ENCODE measurements around the gene CHRNA9. TPM values are rescaled to one million over a fixed set of nuclear protein-coding genes. Genes with fewer than 3 reads are reported as not detected.

The CHRNA9 gene
- total RNA-seq, 1 donor from 2014 or later: not detected

- Mint-ChIP-seq H3K4me3 (ENCODE audit: unreplicated experiment) (no peak overlapping the region), H3K9me3 (ENCODE audit: unreplicated experiment) (peaks cover 2% of the 10 kb centered on the region), H3K27ac (ENCODE audit: unreplicated experiment) (no peak overlapping the region), H3K27me3 (ENCODE audit: unreplicated experiment) (peaks cover 2% of the 10 kb centered on the region), H3K4me1 (ENCODE audit: unreplicated experiment) (no peaks in the 10 kb centered on the region), H3K36me3 (ENCODE audit: unreplicated experiment) (no peaks in the 10 kb centered on the region)
- TF ChIP-seq CTCF (IDR thresholded peaks at IDR 0.05): no peak
- no peak for DNase-seq (ENCODE audit: extremely low spot score, unreplicated experiment)
Observed at GRCh38 chr4:40355131-40355530, 20.0 kb downstream of the CHRNA9 start.

GRCh38 chr4:40357738-40358137 is 22.6 kb downstream of the CHRNA9 start:
- no peak for DNase-seq (ENCODE audit: extremely low spot score, unreplicated experiment)
- H3K36me3 Mint-ChIP-seq (ENCODE audit: unreplicated experiment): no peaks in the 10 kb centered on the region

DNA sequence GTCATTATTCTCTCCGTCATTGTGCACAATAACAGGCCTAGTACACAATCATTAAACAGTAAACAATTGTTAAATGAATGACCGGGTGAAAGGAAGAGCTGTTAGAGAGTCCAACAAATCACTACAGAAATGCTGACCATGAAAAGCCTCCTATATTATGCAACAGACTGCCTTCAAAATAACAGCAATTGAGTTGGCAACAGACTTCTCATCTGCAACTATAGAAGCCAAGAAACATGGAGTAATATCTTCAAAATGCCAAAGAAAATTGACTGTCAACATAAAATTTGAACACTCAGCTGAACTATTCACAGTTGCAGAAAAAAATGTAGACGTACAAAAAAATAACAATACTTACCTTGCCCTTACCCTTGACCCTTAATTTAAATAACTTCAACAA is 26.2 kb downstream of the CHRNA9 start:
- H3K36me3 Mint-ChIP-seq (ENCODE audit: unreplicated experiment): no peaks in the 10 kb centered on the region
- no peak for DNase-seq (ENCODE audit: extremely low spot score, unreplicated experiment)
- no peaks in the 10 kb centered on the region for H3K27me3 Mint-ChIP-seq (ENCODE audit: unreplicated experiment)
- no peaks in the 10 kb centered on the region for H3K4me1 Mint-ChIP-seq (ENCODE audit: unreplicated experiment)
- TF ChIP-seq CTCF (IDR thresholded peaks at IDR 0.05): no peak
- peaks cover 14% of the 10 kb centered on the region for H3K9me3 Mint-ChIP-seq (ENCODE audit: unreplicated experiment)
- H3K4me3 Mint-ChIP-seq (ENCODE audit: unreplicated experiment): no peak overlapping the region
- H3K27ac Mint-ChIP-seq (ENCODE audit: unreplicated experiment): no peak overlapping the region

More at GRCh38 chr4:40357738-40358137, 22.6 kb downstream of the CHRNA9 start:
- Mint-ChIP-seq H3K27me3 (ENCODE audit: unreplicated experiment) (no peaks in the 10 kb centered on the region), H3K4me1 (ENCODE audit: unreplicated experiment) (no peaks in the 10 kb centered on the region), H3K4me3 (ENCODE audit: unreplicated experiment) (no peak overlapping the region), H3K27ac (ENCODE audit: unreplicated experiment) (no peak overlapping the region), H3K9me3 (ENCODE audit: unreplicated experiment) (peaks cover 14% of the 10 kb centered on the region)
- no peak for TF ChIP-seq CTCF (IDR thresholded peaks at IDR 0.05)

DNA sequence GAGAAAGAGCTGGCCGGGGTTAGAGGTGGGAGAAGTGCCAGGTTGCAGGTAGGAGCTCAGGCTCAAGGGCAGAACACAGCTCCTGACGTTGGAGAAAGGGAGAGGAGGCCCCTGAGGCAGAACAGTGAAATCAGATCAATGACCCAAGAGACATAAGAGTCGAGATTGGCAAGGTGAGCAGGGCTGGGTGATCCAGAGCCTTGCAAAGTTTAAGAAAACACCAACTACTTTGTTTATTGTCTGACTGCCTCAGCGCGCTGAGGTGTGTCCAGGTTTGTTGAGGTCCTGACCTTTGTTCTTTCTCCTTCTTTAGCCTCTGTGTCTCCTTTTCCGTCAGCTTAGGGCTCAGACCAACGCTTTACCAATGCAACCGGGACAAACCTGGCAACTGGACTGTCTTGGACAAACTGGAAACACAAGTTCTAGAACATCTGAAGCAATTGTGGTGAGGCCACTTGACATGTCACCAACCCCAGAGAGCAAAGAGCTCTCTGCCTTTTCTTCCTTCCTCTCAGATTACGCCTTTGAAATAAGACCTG is 28.3 kb downstream of the CHRNA9 start:
- H3K9me3 Mint-ChIP-seq (ENCODE audit: unreplicated experiment): peaks cover 14% of the 10 kb centered on the region
- no peaks in the 10 kb centered on the region for H3K27me3 Mint-ChIP-seq (ENCODE audit: unreplicated experiment)
- H3K4me3 Mint-ChIP-seq (ENCODE audit: unreplicated experiment): no peak overlapping the region
- no peaks in the 10 kb centered on the region for H3K4me1 Mint-ChIP-seq (ENCODE audit: unreplicated experiment)
- H3K36me3 Mint-ChIP-seq (ENCODE audit: unreplicated experiment): no peaks in the 10 kb centered on the region
- H3K27ac Mint-ChIP-seq (ENCODE audit: unreplicated experiment): no peak overlapping the region
- no peak for TF ChIP-seq CTCF (IDR thresholded peaks at IDR 0.05)
- no peak for DNase-seq (ENCODE audit: extremely low spot score, unreplicated experiment)

DNA sequence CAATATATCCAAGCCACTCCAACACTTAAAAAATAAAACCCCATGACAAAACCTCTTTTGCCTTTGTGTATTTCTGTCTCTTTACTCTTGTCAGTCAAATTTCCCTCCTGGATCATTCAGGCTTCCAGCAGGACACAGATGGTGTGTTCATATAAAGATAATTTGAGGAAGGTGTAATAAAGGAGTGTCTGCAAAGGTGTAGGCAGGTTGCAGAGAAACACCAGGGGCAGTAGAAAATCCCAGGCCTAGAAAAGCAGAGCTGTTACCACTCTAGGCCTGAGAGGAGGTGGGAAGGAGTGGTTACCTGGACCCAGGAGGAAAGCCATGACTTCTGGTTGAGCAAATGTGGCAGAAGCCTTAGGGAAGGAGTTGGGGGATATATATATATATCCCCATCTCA is 28.8 kb downstream of the CHRNA9 start:
- no peak for TF ChIP-seq CTCF (IDR thresholded peaks at IDR 0.05)
- H3K27me3 Mint-ChIP-seq (ENCODE audit: unreplicated experiment): no peaks in the 10 kb centered on the region
- H3K4me1 Mint-ChIP-seq (ENCODE audit: unreplicated experiment): no peaks in the 10 kb centered on the region
- H3K27ac Mint-ChIP-seq (ENCODE audit: unreplicated experiment): no peak overlapping the region
- H3K9me3 Mint-ChIP-seq (ENCODE audit: unreplicated experiment): peaks cover 14% of the 10 kb centered on the region
- DNase-seq (ENCODE audit: extremely low spot score, unreplicated experiment): no peak
- H3K4me3 Mint-ChIP-seq (ENCODE audit: unreplicated experiment): no peak overlapping the region
- H3K36me3 Mint-ChIP-seq (ENCODE audit: unreplicated experiment): no peaks in the 10 kb centered on the region

Data from osteocyte (in vitro differentiated cells).